Mucosa of gallbladder (tissue), 1 donor: ENCODE data around the gene UCP1. TPM values are rescaled to one million over a fixed set of nuclear protein-coding genes. Genes with fewer than 3 reads are reported as not detected.

ENCODE experiments used
- DNase-seq: peaks from one replicate; pipeline ENCODE4 v3.0.0-alpha.2; 2020; ENCODE audit warnings: low spot score
- total RNA-seq: library from RNA; stranded (reverse); gene quantifications from one replicate; pipeline ENCODE4 v1.2.1, GENCODE V29; 2021
- donor health status: DM: no; HTN: no; CAD: no.

Gene UCP1
- total RNA-seq = not detected

GRCh38 chr4:140568507-140569306 is at the start of gene UCP1:
Gene UCP1, minus strand, starts transcription at chr4:140568961. Its CDS starts 232 bp downstream, at chr4:140568729.
- no peak for DNase-seq

GRCh38 chr4:140617499-140618248 is 48.9 kb upstream of the UCP1 start:
- no peak for DNase-seq

- DNase-seq = no peak
Measured at GRCh38 chr4:140615451-140615850, 46.7 kb upstream of the UCP1 start.

GRCh38 chr4:140612357-140612756 is 43.6 kb upstream of the UCP1 start:
- no peak for DNase-seq

- no peak for DNase-seq
Measured at GRCh38 chr4:140611854-140612253, 43.1 kb upstream of the UCP1 start.

GRCh38 chr4:140609548-140610425 is 41.0 kb upstream of the UCP1 start:
- DNase-seq = no peak

GRCh38 chr4:140607852-140608251 is 39.1 kb upstream of the UCP1 start:
- DNase-seq = no peak

- no peak for DNase-seq
Measured at GRCh38 chr4:140604544-140604943, 35.8 kb upstream of the UCP1 start.

- no peak for DNase-seq
Measured at GRCh38 chr4:140603286-140603685, 34.5 kb upstream of the UCP1 start.

GRCh38 chr4:140602714-140603113 is 34.0 kb upstream of the UCP1 start:
- DNase-seq = no peak

- DNase-seq = no peak
Measured at GRCh38 chr4:140600408-140600807, 31.6 kb upstream of the UCP1 start.

GRCh38 chr4:140595065-140595464 is 26.3 kb upstream of the UCP1 start:
- DNase-seq = peak; percentile 16

GRCh38 chr4:140584439-140584838 is 15.7 kb upstream of the UCP1 start:
- no peak for DNase-seq

GRCh38 chr4:140581078-140581477 is 12.3 kb upstream of the UCP1 start:
- no peak for DNase-seq

GRCh38 chr4:140579278-140579677 is 10.5 kb upstream of the UCP1 start:
- no peak for DNase-seq

- DNase-seq = no peak
Measured at GRCh38 chr4:140575489-140575888, 6.7 kb upstream of the UCP1 start.

GRCh38 chr4:140571620-140572019 is 2.9 kb upstream of the UCP1 start:
- no peak for DNase-seq

GRCh38 chr4:140569307-140569638 is 512 bp upstream of the UCP1 start:
- no peak for DNase-seq

- no peak for DNase-seq
Measured at GRCh38 chr4:140559696-140560095, 9.1 kb downstream of the UCP1 start.

- DNase-seq = no peak
Measured at GRCh38 chr4:140557831-140558435, 10.8 kb downstream of the UCP1 start.

GRCh38 chr4:140556372-140557085 is 12.2 kb downstream of the UCP1 start:
- no peak for DNase-seq
